HepG2 (cell line): ENCODE measurements around the gene ADARB2. TPM values are rescaled to one million over a fixed set of nuclear protein-coding genes. Genes with fewer than 3 reads are reported as not detected.

Experiments used
- ATAC-seq: fragments of 200-7000 bp; cut with Tn5 transposase; 3 replicates; pipeline ENCODE4 v1.9.1; 2020; ENCODE audit warnings: mild to moderate bottlenecking, moderate library complexity
- BruUV-seq: library from RNA; stranded (reverse); fragments of 400-500 nt; replicated peaks from 2 replicates; lab custom pipeline; 2021; lab: Mats Ljungman, UMichigan
- CTCF ChIA-PET: fragments of 300-600 bp; formaldehyde crosslinking; extraction: SDS; loops from one replicate; lab custom pipeline; 2021; ENCODE audit warnings: low total read pairs, inconsistent platforms, low intra/inter-chr PET ratio; lab: Yijun Ruan, JAX
- POLR2A ChIA-PET: fragments of 350-600 bp; sonication (Branson Sonifier 250); formaldehyde crosslinking; loops from one replicate; lab custom pipeline; 2020; ENCODE audit warnings: antibody characterized with exemption, inconsistent platforms; lab: Yijun Ruan, JAX
- DNase-seq: peaks from one replicate; pipeline ENCODE4 v3.0.0-alpha.2; 2015; ENCODE audit warnings: low spot score
- FAIRE-seq: peaks from 3 replicates; lab custom pipeline; 2011; peaks lifted over from hg19 to GRCh38; lab: Jason Lieb, UNC
- H2AFZ ChIP-seq: one replicate; pipeline ENCODE4 v1.6.1; 2011; ENCODE audit warnings: low read length, inconsistent platforms
- H3K27ac ChIP-seq: fragments of 300-600 bp; 3 replicates; pipeline ENCODE4 v1.8.0; 2011; ENCODE audit warnings: mixed run types, mild to moderate bottlenecking, mixed read lengths, low read length, inconsistent platforms; ENCODE audit not compliant: insufficient read depth; ENCODE audit errors: extremely low read length
- H3K27me3 ChIP-seq, 2 experiments: fragments of 200-600 bp in 1 of 2; 2 replicates in 1 of 2; 3 replicates in 1 of 2; pipeline versions ENCODE4 v1.6.0 to v1.8.0; 2011; ENCODE audit warnings: low read length in 2 of 2, mild to moderate bottlenecking in 2 of 2, moderate library complexity in 2 of 2, inconsistent platforms in 1 of 2; ENCODE audit not compliant: insufficient read depth in 2 of 2, control insufficient read depth in 1 of 2
- H3K36me3 ChIP-seq, 2 experiments: fragments of 200-600 bp in 1 of 2; replicated peaks in 1 of 2; 2 replicates in 1 of 2; 3 replicates in 1 of 2; pipeline versions ENCODE4 v1.5.1 to v1.8.0; 2011; ENCODE audit warnings: low read length in 2 of 2, inconsistent platforms in 1 of 2; ENCODE audit not compliant: insufficient read depth in 2 of 2, control insufficient read depth in 1 of 2
- H3K4me1 ChIP-seq: 2 replicates; pipeline ENCODE4 v1.5.1; 2012; ENCODE audit warnings: low read length, inconsistent platforms; ENCODE audit not compliant: insufficient read depth
- H3K4me2 ChIP-seq: 2 replicates; pipeline ENCODE4 v1.6.0; 2011; ENCODE audit warnings: low read depth, low read length, inconsistent platforms
- H3K4me3 ChIP-seq, 3 experiments: fragments of 200-600 bp in 1 of 3; sonication (generic), shearing (Covaris generic) in 1 of 3; replicated peaks in 1 of 3; 2 replicates each; pipeline ENCODE4 v1.5.1; 2011 to 2016; ENCODE audit warnings: low read length in 3 of 3, inconsistent platforms in 2 of 3, low read depth in 2 of 3, mild to moderate bottlenecking in 2 of 3, control low read depth in 1 of 3, mixed read lengths in 1 of 3; ENCODE audit not compliant: insufficient read depth in 1 of 3
- H3K79me2 ChIP-seq: one replicate; pipeline ENCODE4 v1.6.1; 2011; ENCODE audit warnings: low read length, inconsistent platforms; ENCODE audit not compliant: insufficient read depth
- H3K9ac ChIP-seq: 2 replicates; pipeline ENCODE4 v1.6.0; 2011; ENCODE audit warnings: mild to moderate bottlenecking, low read depth, low read length, inconsistent platforms; ENCODE audit not compliant: insufficient read depth
- H3K9me3 ChIP-seq: 2 replicates; pipeline ENCODE4 v1.5.1; 2012; ENCODE audit warnings: mild to moderate bottlenecking, low read length
- H4K20me1 ChIP-seq: 2 replicates; pipeline ENCODE4 v1.6.0; 2011; ENCODE audit warnings: inconsistent platforms, mild to moderate bottlenecking, low read length, moderate library complexity; ENCODE audit not compliant: insufficient read depth
- ATAD3A ChIP-seq: sonication (generic); formaldehyde crosslinking; IDR thresholded peaks from 2 replicates; pipeline ENCODE4 v1.4.0; 2020; ENCODE audit warnings: missing genetic modification reagents
- CHD2 ChIP-seq: IDR thresholded peaks from 2 replicates; pipeline ENCODE4 v1.6.1; 2011; ENCODE audit warnings: low read depth, low read length, improper control_type of control experiment
- CREB3 ChIP-seq: sonication (generic); formaldehyde crosslinking; IDR thresholded peaks from 2 replicates; pipeline ENCODE4 v1.5.0; 2020; ENCODE audit warnings: missing genetic modification reagents
- FOXC1 ChIP-seq: sonication (generic); formaldehyde crosslinking; IDR thresholded peaks from 2 replicates; pipeline ENCODE4 v1.8.0; 2022; ENCODE audit warnings: mild to moderate bottlenecking, missing genetic modification reagents, borderline replicate concordance
- PRPF4 ChIP-seq: fragments of 200-400 bp; formaldehyde crosslinking; IDR thresholded peaks from 2 replicates; pipeline ENCODE4 v1.6.1; 2016; ENCODE audit warnings: low read length, low read depth; ENCODE audit not compliant: poor library complexity, severe bottlenecking
- SP5 ChIP-seq: IDR thresholded peaks from 2 replicates; pipeline ENCODE4 v1.6.1; 2016; ENCODE audit warnings: low read depth, borderline replicate concordance
- WGBS: methylation state at CpG from one replicate; pipeline ENCODE4 v1.1.6; 2017; ENCODE audit warnings: low lambda C conversion rate; 5-methylcytosine and 5-hydroxymethylcytosine counted together
- in situ Hi-C: cut with HindIII; loops from 2 replicates; pipeline ENCODE4 v1.10.0; 2017; ENCODE audit warnings: low pct_unique_long_range_greater_than_20kb; ENCODE audit not compliant: extremely low pct_ligation_motif_present
- intact Hi-C: fragments of 100-400 bp; cut with micrococcal nuclease; formaldehyde crosslinking; loops from one replicate; pipeline ENCODE4 v1.10.0; 2022; ENCODE audit not compliant: unreplicated experiment
- polyA plus RNA-seq, 8 experiments: library from polyadenylated mRNA; depleted of rRNA in 3 of 8; stranded (reverse) in 7 of 8; unstranded in 1 of 8; fragments of >200 nt; fragmentation: Illumina TruSeq in 4 of 8; extraction: Trizol in 4 of 8; gene quantifications; 2 replicates each; pipeline versions ENCODE4 v1.2.1 to v1.2.3, GENCODE V29; 2011 to 2016; ENCODE audit warnings: low read depth in 4 of 8, missing spikeins in 1 of 8, mixed read lengths in 1 of 8; ENCODE audit not compliant: insufficient read depth in 1 of 8
- total RNA-seq, 5 experiments: library from RNA; depleted of rRNA; stranded (reverse); fragments of >200 nt; fragmentation: Illumina TruSeq; extraction: Trizol; gene quantifications; 2 replicates each; pipeline ENCODE4 v1.2.3, GENCODE V29; 2016; ENCODE audit warnings: low read depth in 1 of 5
- TF ChIP-seq, protein P1 (sequence below): IDR thresholded peaks from 2 replicates; pipeline ENCODE4 v1.6.1; 2016
- TF ChIP-seq, protein P2 (sequence below): sonication (generic); formaldehyde crosslinking; IDR thresholded peaks from 2 replicates; pipeline ENCODE4 v1.4.0; 2020; ENCODE audit warnings: missing genetic modification reagents

The ADARB2 gene
- total and polyA plus RNA-seq, 2 of the 13 experiments (the other 11 are each of a cell fraction or from before 2014, with no cell fraction given): not detected

- Histone ChIP-seq H3K27ac (no peak overlapping the region), H3K4me2 (no peak overlapping the region), H2AFZ (no peak overlapping the region), H3K36me3 (no peaks in the 10 kb centered on the region), H4K20me1 (no peaks in the 10 kb centered on the region), H3K9ac (no peak overlapping the region), H3K27me3 (peaks cover 3 to 44% of the 10 kb centered on the region in 2 experiments; a peak in 3 of 5 replicates), H3K4me1 (no peaks in the 10 kb centered on the region), H3K4me3 (no peak overlapping the region), H3K9me3 (no peaks in the 10 kb centered on the region), H3K79me2 (no peaks in the 10 kb centered on the region)
- intact Hi-C loops (no loop called here), in situ Hi-C loops (no loop called here)
- BruUV-seq: no TSS peak
- no peak for FAIRE-seq
- ATAC-seq: no peak
- 29% methylated on average over 21 of the region's 22 CpGs for WGBS
- TF ChIP-seq FOXC1 (CRISPR knock-in tag): no peak
- TF ChIP-seq CHD2: no peak
- TF ChIP-seq, protein P1, sequence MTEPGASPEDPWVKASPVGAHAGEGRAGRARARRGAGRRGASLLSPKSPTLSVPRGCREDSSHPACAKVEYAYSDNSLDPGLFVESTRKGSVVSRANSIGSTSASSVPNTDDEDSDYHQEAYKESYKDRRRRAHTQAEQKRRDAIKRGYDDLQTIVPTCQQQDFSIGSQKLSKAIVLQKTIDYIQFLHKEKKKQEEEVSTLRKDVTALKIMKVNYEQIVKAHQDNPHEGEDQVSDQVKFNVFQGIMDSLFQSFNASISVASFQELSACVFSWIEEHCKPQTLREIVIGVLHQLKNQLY (CRISPR knock-in tag): no peak
- no peak for TF ChIP-seq SP5 (CRISPR knock-in tag)
- TF ChIP-seq ATAD3A (CRISPR knock-in tag): no peak
- no peak for TF ChIP-seq CREB3
- ChIA-PET CTCF (no interaction called here), POLR2A (no interaction called here)
- no peak for DNase-seq
Observed at GRCh38 chr10:1626410-1626809, 110.9 kb downstream of the ADARB2 start.

DNA sequence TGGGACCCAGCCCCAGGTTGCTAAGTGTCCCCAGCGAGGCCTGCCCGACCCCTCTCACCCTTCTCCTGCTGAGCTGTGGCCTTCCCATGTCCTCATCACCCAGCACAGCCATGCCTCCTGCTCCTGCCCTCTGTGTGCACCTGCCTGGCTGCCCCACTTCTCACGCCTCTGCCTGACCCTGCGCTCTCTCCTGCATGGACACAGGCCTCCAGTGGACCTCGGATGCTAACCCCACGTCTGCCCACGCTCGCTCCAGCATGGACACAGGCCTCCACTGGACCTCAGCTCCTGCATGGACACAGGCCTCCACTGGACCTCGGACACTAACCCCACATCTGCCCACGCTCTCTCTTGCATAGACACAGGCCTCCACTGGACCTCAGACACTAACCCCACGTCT, 111.6 kb downstream of the ADARB2 start:
- ChIA-PET CTCF (no interaction called here), POLR2A (no interaction called here)
- H3K27ac ChIP-seq: no peak overlapping the region
- BruUV-seq: no TSS peak
- no peaks in the 10 kb centered on the region for H3K36me3 ChIP-seq
- H4K20me1 ChIP-seq: no peaks in the 10 kb centered on the region
- no peaks in the 10 kb centered on the region for H3K79me2 ChIP-seq
- no peak overlapping the region for H3K9ac ChIP-seq
- TF ChIP-seq, protein P2, sequence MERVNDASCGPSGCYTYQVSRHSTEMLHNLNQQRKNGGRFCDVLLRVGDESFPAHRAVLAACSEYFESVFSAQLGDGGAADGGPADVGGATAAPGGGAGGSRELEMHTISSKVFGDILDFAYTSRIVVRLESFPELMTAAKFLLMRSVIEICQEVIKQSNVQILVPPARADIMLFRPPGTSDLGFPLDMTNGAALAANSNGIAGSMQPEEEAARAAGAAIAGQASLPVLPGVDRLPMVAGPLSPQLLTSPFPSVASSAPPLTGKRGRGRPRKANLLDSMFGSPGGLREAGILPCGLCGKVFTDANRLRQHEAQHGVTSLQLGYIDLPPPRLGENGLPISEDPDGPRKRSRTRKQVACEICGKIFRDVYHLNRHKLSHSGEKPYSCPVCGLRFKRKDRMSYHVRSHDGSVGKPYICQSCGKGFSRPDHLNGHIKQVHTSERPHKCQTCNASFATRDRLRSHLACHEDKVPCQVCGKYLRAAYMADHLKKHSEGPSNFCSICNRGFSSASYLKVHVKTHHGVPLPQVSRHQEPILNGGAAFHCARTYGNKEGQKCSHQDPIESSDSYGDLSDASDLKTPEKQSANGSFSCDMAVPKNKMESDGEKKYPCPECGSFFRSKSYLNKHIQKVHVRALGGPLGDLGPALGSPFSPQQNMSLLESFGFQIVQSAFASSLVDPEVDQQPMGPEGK: no peak
- no peak for TF ChIP-seq PRPF4
- TF ChIP-seq, all 625 proteins: peak for 0
- Histone ChIP-seq H3K4me1 (no peaks in the 10 kb centered on the region), H3K4me3 (no peak overlapping the region), H2AFZ (no peak overlapping the region), H3K9me3 (no peaks in the 10 kb centered on the region), H3K4me2 (no peak overlapping the region), H3K27me3 (peaks cover 3 to 44% of the 10 kb centered on the region in 2 experiments; a peak in 3 of 5 replicates)
- ATAC-seq (no peak), DNase-seq (no peak), FAIRE-seq (no peak)
- 39% methylated on average over 3 of the region's 11 CpGs for WGBS
- intact Hi-C loops: no loop called here
- in situ Hi-C loops: no loop called here
